GM12872 (cell line): ENCODE measurements around the gene GNAI3.

Experiments
- TF ChIP-seq, protein P1 (sequence below): IDR thresholded peaks from 3 replicates; pipeline ENCODE4 v1.5.1; 2011; ENCODE audit warnings: low read depth, mild to moderate bottlenecking, low read length, moderate library complexity; ENCODE audit not compliant: insufficient read depth

Gene GNAI3

GRCh38 chr1:109548321-109549267, at the start of gene GNAI3:
GNAI3 (plus strand) TSS chr1:109548615; CDS start chr1:109548721, 106 bp downstream.
- TF ChIP-seq, protein P1, sequence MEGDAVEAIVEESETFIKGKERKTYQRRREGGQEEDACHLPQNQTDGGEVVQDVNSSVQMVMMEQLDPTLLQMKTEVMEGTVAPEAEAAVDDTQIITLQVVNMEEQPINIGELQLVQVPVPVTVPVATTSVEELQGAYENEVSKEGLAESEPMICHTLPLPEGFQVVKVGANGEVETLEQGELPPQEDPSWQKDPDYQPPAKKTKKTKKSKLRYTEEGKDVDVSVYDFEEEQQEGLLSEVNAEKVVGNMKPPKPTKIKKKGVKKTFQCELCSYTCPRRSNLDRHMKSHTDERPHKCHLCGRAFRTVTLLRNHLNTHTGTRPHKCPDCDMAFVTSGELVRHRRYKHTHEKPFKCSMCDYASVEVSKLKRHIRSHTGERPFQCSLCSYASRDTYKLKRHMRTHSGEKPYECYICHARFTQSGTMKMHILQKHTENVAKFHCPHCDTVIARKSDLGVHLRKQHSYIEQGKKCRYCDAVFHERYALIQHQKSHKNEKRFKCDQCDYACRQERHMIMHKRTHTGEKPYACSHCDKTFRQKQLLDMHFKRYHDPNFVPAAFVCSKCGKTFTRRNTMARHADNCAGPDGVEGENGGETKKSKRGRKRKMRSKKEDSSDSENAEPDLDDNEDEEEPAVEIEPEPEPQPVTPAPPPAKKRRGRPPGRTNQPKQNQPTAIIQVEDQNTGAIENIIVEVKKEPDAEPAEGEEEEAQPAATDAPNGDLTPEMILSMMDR, result no peak

DNA sequence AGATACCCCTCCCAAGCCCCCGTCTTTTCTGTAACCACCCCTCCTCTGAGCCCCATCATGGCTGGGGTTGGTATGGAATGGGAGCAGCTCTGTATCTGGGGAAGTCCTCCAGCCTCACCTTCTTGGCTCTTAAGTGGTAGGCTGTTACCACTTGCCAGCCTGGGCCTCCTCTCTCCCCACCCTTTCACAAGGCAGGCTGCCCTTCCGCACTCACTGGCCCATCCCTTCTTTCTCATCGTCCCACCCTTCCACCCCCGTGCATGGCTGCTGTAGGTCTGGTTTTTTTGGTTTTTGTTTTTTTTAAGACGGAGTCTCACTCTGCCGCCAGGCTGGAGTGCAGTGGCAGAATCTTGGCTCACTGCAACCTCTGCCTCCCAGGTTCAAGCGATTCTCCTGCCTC, 49.3 kb upstream of the GNAI3 start:
- TF ChIP-seq, protein P1, result no peak

DNA sequence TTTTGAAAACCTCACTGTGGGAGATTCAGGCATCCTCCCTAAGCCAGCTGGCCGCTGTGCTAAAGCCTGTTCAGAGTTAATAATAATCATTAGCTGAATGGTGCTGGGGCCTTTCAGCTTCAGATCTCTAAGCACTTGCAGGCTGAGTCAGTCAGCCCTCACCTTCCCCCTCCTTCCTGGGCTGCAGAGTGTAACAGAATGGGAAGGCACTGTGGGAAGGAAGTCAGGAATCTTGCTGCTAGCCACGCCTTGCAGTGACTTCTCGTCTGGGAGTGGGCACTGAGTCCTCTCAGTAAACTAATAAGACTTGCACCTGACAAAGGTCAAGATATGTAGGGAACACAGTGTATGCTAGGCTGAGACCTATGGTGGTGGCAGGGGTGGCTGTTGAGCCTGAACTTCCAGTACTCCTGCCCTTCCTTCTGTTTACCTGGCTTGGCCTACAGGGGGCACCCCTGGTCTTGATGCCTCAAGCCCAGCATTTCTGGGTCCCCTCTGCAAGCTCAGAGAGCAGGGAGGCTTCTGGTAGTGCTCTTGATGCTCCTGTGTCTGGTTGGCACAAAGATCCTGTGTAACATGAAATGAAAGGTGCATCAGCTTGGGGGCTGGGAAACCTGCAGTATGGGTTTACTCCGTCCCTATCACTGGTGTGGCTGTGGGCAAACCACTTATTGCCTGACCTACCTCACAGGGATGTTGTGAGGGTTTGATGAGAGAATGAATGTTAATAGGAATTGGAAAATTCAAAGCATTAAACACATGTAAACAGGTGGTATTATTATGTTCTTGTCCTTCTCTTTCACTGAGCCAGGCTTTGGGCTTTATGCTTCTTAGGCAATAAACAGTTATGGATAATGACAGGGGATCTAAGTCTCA, 48.5 kb upstream of the GNAI3 start:
- TF ChIP-seq, protein P1, result peak; percentile 67

- TF ChIP-seq, protein P1, result no peak
These were observed 47.5 kb upstream of the GNAI3 start for GRCh38 chr1:109500941-109501381.

- TF ChIP-seq, protein P1, result no peak
These were observed 46.6 kb upstream of the GNAI3 start for GRCh38 chr1:109501644-109502363.

DNA sequence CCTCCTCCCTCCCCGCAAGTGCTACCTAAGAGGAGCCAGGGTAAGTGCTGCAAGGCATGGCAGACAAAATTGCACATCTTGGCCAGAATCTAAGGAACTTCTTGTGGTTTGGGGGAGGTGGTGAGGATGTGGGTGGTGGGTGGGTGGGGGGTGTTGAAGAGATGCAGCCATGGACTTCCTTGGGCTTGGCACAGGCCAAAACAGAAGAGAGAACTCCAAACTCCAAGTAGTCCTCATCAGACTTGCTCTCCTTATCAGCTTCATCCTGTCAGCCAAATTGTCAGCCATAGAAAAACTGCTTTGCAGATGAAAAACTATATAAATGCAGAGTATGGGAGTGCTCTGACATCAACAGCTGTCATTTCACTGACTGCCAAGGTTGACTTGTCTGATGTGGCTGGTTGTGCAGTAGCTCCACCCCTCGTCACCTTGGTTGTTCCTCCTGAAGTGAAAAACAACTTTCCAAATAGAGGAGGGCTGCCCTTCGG, 46.0 kb upstream of the GNAI3 start:
- TF ChIP-seq, protein P1, result no peak
